ENCODE data around the gene ZBTB9.

GRCh38 chr6:33440649-33441309 lies 13.6 kb upstream of the ZBTB9 start:
- TF ChIP-seq CTCF (IDR thresholded peaks at IDR 0.05) = no peak
- no peak for TF ChIP-seq POLR2A (IDR thresholded peaks at IDR 0.05)
